Vagina (tissue), 2 donors: ENCODE results near the gene VOPP1. TPM values are rescaled to one million over a fixed set of nuclear protein-coding genes. Genes with fewer than 3 reads are reported as not detected.
A peak's percentile ranks its signal among the peaks of the same experiment; 100 is the strongest.

Experiments used
- DNase-seq, 2 donors: peaks; one replicate each; pipeline ENCODE4 v3.0.0-alpha.2; 2017; ENCODE audit errors: extremely low spot score in 2 of 2
- H3K27ac ChIP-seq: fragments of 200-600 bp; sonication (generic); one replicate; pipeline ENCODE4 v1.5.1; 2019
- H3K27me3 ChIP-seq: fragments of 200-600 bp; sonication (generic); one replicate; pipeline ENCODE4 v1.5.1; 2019
- H3K36me3 ChIP-seq, 2 donors: fragments of 200-600 bp; sonication (generic); one replicate each; pipeline ENCODE4 v1.5.1; 2017 to 2019
- H3K4me1 ChIP-seq: fragments of 200-600 bp; sonication (generic); one replicate; pipeline ENCODE4 v1.5.1; 2019
- H3K4me3 ChIP-seq, 2 donors: fragments of 200-600 bp; sonication (generic); 1 replicate in 1 of 2; 2 replicates in 1 of 2; pipeline ENCODE4 v1.5.1; 2016 to 2019
- H3K9me3 ChIP-seq: fragments of 200-600 bp; sonication (generic); one replicate; pipeline ENCODE4 v1.5.1; 2019
- POLR2A ChIP-seq, 2 donors: fragments of 450-650 bp; IDR thresholded peaks; one replicate each; pipeline ENCODE4 v1.6.1; 2017; ENCODE audit warnings: antibody characterized with exemption in 2 of 2, mild to moderate bottlenecking in 2 of 2, moderate library complexity in 2 of 2
- POLR2AphosphoS5 ChIP-seq, 2 donors: sonication (generic); formaldehyde crosslinking; IDR thresholded peaks; one replicate each; pipeline ENCODE4 v1.9.0; 2017; ENCODE audit warnings: antibody characterized with exemption in 2 of 2, mild to moderate bottlenecking in 2 of 2, low read depth in 1 of 2; ENCODE audit not compliant: insufficient read depth in 1 of 2
- intact Hi-C: fragments of 100-400 bp; cut with DNase I; formaldehyde crosslinking; loops from one replicate; pipeline ENCODE4 v1.15.1; 2023
- total RNA-seq: library from RNA; depleted of rRNA; stranded (reverse); fragments of >200 nt; gene quantifications from one replicate; pipeline ENCODE4 v1.2.3, GENCODE V29; 2016
- TF ChIP-seq, protein P1 (sequence below), 3 experiments: fragments of 450-650 bp in 2 of 3; fragments of 200-600 bp in 1 of 3; sonication (generic) in 1 of 3; IDR thresholded peaks; one replicate each; pipeline ENCODE4 v1.5.1; 2017 to 2019; ENCODE audit warnings: antibody characterized with exemption in 3 of 3, mild to moderate bottlenecking in 2 of 3, moderate library complexity in 2 of 3

The VOPP1 gene
- total RNA-seq, 1 donor from 2014 or later: 26.3 TPM

DNA sequence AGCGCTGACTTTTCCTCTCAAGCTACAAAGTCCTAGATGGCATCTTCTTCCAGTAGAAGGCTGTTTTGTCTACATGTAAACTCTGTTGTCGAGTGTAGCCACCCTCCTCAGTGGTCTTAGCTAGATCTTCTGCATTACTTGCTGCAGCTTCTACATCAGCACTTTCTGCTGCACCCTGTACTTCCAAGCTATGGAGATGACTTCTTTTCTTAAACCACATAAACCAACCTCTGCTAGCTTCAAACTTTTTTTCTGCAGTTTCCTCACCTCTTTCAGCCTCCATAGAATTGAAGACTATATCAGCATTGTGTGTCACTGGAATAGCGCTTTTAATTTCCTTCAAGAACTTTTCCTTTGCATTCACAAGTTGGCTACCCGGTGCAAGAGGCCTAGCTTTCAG is 119.3 kb downstream of the VOPP1 start:
- TF ChIP-seq POLR2A (IDR thresholded peaks at IDR 0.05) (no peak), POLR2AphosphoS5 (IDR thresholded peaks at IDR 0.05; ENCODE audit: insufficient read depth in 1 of 2, low read depth in 1 of 2) (no peak)
- TF ChIP-seq, protein P1, sequence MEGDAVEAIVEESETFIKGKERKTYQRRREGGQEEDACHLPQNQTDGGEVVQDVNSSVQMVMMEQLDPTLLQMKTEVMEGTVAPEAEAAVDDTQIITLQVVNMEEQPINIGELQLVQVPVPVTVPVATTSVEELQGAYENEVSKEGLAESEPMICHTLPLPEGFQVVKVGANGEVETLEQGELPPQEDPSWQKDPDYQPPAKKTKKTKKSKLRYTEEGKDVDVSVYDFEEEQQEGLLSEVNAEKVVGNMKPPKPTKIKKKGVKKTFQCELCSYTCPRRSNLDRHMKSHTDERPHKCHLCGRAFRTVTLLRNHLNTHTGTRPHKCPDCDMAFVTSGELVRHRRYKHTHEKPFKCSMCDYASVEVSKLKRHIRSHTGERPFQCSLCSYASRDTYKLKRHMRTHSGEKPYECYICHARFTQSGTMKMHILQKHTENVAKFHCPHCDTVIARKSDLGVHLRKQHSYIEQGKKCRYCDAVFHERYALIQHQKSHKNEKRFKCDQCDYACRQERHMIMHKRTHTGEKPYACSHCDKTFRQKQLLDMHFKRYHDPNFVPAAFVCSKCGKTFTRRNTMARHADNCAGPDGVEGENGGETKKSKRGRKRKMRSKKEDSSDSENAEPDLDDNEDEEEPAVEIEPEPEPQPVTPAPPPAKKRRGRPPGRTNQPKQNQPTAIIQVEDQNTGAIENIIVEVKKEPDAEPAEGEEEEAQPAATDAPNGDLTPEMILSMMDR (IDR thresholded peaks at IDR 0.05): no peak
- intact Hi-C loops: no loop called here
- no peak overlapping the region for H3K27ac ChIP-seq

DNA sequence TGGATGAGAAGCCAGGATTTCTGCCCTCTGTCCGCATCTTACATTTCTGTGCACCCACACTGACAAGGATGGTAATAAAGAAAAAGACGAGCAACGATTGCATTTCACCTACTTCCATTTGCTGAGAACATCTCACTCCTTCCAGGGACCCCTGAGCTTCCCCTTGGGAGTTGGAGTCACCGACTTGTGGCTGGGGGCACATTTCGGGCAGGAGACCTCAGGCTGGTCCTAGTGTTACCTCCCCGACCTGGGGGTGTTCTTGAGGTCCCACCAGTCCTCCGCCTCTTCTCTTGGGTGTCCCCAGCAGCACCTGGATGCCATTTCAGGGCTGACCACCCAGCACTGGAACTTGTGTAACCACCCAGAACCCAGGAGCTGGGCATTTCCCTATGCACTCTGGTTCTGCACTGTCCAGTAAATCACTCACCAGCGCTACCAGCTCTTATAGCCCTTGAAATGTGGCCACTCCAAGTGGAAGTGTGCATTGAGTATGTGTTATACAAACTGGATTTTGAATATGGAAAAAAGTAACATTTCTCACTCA is 122.2 kb downstream of the VOPP1 start:
- DNase-seq: peak; percentile 58 to 61
- Histone ChIP-seq H3K27ac (no peak overlapping the region), H3K4me1 (no peaks in the 10 kb centered on the region), H3K27me3 (no peaks in the 10 kb centered on the region), H3K9me3 (no peaks in the 10 kb centered on the region), H3K36me3 (no peaks in the 10 kb centered on the region), H3K4me3 (no peak overlapping the region)
- TF ChIP-seq, protein P1 (IDR thresholded peaks at IDR 0.05): no peak
- TF ChIP-seq POLR2AphosphoS5 (IDR thresholded peaks at IDR 0.05; ENCODE audit: insufficient read depth in 1 of 2, low read depth in 1 of 2) (no peak), POLR2A (IDR thresholded peaks at IDR 0.05) (no peak)
- intact Hi-C loops: no loop called here

More for the DNA sequence above, 119.3 kb downstream of the VOPP1 start:
- no peaks in the 10 kb centered on the region for H3K4me1 ChIP-seq
- no peak for DNase-seq
- H3K9me3 ChIP-seq: no peaks in the 10 kb centered on the region
- H3K36me3 ChIP-seq: no peaks in the 10 kb centered on the region
- H3K27me3 ChIP-seq: no peaks in the 10 kb centered on the region
- no peak overlapping the region for H3K4me3 ChIP-seq

DNA sequence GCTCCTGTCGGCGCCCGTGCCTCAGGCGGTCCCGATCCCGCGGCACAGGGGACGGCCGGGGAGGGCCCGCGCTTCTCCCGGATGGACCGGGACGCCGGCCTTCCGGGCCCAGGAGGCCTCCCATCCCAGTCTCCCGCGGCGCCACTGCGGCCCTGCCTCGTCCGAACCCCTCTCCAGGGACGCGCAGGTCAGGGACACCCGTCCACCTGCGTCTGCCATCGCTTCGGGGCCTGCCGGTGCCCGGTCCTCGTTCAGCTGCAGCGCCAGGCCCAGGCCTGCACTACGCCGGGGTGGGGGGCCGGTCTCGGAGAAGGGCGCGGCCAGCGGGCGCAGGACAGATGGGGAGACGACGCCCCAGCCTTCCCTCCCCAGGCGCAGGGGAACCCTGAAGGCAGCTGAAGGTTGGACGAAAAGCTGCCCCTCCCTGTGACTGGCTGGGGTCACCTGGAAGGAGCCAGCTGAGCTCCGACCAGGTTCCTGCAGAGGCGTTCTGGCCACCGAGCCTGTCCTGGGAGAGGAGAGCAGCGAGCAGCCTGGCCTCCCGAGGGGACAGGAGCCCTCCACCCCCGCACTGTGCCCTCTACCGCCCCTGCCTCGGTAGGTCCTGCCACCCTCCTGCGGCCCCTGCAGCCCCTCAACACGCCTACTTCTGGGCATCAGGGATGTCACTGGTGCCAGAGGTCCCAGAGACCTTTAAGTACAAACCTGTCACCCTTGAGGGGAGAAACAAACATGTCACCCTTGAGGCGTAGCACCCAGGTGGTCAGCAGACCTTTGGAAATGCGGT is 122.9 kb downstream of the VOPP1 start:
- H3K4me1 ChIP-seq: no peaks in the 10 kb centered on the region
- intact Hi-C loops: no loop called here
- peak in 1 of 2 donors; percentile 75 for DNase-seq
- no peaks in the 10 kb centered on the region for H3K36me3 ChIP-seq
- TF ChIP-seq, protein P1 (IDR thresholded peaks at IDR 0.05): no peak
- TF ChIP-seq POLR2A (IDR thresholded peaks at IDR 0.05): no peak
- no peak for TF ChIP-seq POLR2AphosphoS5 (IDR thresholded peaks at IDR 0.05; ENCODE audit: insufficient read depth in 1 of 2, low read depth in 1 of 2)
- no peak overlapping the region for H3K4me3 ChIP-seq
- no peak overlapping the region for H3K27ac ChIP-seq
- H3K9me3 ChIP-seq: no peaks in the 10 kb centered on the region
- H3K27me3 ChIP-seq: no peaks in the 10 kb centered on the region

DNA sequence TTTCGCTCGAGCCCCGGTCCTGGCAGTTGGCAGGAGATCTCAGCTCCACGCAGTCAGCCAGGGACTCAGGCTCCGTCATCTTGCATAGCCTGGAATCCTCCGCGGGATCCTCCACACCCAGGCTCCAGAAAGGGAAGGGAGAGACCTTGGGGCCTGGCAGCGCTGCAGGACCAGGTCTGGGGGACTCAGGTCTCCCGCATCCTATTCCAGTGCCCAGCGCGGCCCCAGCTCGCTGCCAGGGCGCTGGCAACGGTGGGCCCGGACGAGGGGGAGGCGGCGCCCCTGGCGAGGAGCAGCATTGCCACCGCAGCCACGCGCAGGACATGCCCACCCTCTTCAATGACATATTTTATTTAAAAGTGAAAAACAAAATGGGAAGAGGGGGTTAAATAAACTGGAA is 123.8 kb downstream of the VOPP1 start:
- Histone ChIP-seq H3K27me3 (no peaks in the 10 kb centered on the region), H3K9me3 (no peaks in the 10 kb centered on the region), H3K4me3 (no peak overlapping the region), H3K4me1 (no peaks in the 10 kb centered on the region), H3K27ac (no peak overlapping the region), H3K36me3 (no peaks in the 10 kb centered on the region)
- DNase-seq: no peak
- TF ChIP-seq, protein P1 (IDR thresholded peaks at IDR 0.05): no peak
- TF ChIP-seq POLR2A (IDR thresholded peaks at IDR 0.05) (no peak), POLR2AphosphoS5 (IDR thresholded peaks at IDR 0.05; ENCODE audit: insufficient read depth in 1 of 2, low read depth in 1 of 2) (no peak)
- intact Hi-C loops: no loop called here

DNA sequence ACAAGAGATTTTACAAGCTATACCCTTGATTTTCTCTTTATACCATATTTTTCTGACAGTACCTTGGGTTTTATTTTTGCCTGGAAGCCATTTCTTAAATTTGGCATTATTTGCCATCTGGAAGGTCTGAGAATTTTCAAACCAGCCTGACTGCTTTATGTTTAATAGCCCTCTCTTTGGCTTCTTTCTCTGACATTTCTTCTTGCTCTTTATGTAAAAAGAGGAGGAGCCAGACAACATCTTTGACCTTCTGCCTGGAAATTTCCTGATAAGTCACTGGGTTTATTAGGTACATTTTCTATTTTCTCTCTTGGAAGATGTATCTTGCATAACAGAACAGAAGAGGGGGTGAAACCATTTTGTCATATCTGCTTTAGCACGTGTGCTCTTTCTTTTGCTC is 127.5 kb downstream of the VOPP1 start:
- Histone ChIP-seq H3K36me3 (no peaks in the 10 kb centered on the region), H3K4me3 (no peak overlapping the region), H3K4me1 (no peaks in the 10 kb centered on the region), H3K27ac (no peak overlapping the region), H3K27me3 (no peaks in the 10 kb centered on the region), H3K9me3 (no peaks in the 10 kb centered on the region)
- TF ChIP-seq, protein P1 (IDR thresholded peaks at IDR 0.05): no peak
- TF ChIP-seq POLR2A (IDR thresholded peaks at IDR 0.05) (no peak), POLR2AphosphoS5 (IDR thresholded peaks at IDR 0.05; ENCODE audit: insufficient read depth in 1 of 2, low read depth in 1 of 2) (no peak)
- DNase-seq: no peak
- intact Hi-C loops: no loop called here
